Astrocyte of the cerebellum (primary cell): ENCODE results near the gene KCNV2.

Experiments used
- DNase-seq: peaks from one replicate; pipeline ENCODE4 v3.0.0-alpha.2; 2011; ENCODE audit warnings: low read depth
- H3K4me3 ChIP-seq: 2 replicates; pipeline ENCODE4 v1.5.1; 2011; ENCODE audit warnings: mild to moderate bottlenecking, low read depth, low read length, moderate library complexity
- in situ Hi-C: cut with HindIII; loops from 2 replicates; pipeline ENCODE4 v1.10.0; 2017; ENCODE audit warnings: low sequenced_read_pairs
- TF ChIP-seq, protein P1 (sequence below): IDR thresholded peaks from 2 replicates; pipeline ENCODE4 v1.5.1; 2012; ENCODE audit warnings: low read length, low read depth, moderate library complexity, mild to moderate bottlenecking; ENCODE audit errors: missing control alignments

Gene KCNV2

DNA sequence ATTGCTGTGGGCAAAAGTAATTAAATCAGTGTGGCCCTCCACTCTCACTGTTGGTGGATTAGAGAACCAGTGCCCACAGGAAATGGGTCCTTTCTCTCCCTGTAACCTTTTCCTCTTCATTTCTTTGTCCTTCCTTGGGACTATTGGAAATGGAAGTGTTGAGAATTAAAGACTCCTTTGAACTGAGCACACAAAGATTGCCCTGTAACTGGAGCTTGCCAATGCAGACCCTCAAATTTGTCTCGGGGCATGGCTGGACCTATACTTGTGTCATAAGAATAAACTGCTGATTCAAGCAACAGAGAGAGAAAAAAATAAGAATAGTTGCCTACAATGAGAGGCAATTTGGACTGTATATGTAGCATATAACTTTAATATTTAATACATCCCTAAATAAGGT, 13.7 kb downstream of the KCNV2 start:
- TF ChIP-seq, protein P1, sequence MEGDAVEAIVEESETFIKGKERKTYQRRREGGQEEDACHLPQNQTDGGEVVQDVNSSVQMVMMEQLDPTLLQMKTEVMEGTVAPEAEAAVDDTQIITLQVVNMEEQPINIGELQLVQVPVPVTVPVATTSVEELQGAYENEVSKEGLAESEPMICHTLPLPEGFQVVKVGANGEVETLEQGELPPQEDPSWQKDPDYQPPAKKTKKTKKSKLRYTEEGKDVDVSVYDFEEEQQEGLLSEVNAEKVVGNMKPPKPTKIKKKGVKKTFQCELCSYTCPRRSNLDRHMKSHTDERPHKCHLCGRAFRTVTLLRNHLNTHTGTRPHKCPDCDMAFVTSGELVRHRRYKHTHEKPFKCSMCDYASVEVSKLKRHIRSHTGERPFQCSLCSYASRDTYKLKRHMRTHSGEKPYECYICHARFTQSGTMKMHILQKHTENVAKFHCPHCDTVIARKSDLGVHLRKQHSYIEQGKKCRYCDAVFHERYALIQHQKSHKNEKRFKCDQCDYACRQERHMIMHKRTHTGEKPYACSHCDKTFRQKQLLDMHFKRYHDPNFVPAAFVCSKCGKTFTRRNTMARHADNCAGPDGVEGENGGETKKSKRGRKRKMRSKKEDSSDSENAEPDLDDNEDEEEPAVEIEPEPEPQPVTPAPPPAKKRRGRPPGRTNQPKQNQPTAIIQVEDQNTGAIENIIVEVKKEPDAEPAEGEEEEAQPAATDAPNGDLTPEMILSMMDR = no peak
- in situ Hi-C loops = loop anchor here (25.0 kb wide), 1 partner anchor 94 kb away; no protein-coding TSS in a partner anchor
- H3K4me3 ChIP-seq = no peak overlapping the region
- DNase-seq = no peak

DNA sequence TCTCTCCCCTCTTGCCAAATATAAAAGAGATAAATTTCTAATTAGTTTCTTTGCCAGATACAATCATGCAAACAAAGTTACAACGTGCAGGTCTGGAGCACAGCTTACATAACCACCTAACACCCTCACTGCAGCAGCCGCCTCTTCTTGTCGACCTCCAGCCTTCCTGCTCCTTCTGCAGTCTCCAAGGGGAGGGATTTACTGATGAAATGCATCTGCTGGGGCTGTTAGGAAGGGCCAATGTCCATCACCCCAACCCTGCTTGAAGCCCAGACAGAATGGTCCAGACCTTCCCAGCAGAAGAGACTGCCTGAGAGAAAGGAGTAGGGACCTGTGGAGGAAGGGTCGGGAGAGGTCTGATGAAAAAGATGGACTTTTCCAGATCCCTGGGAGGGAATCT, 15.2 kb downstream of the KCNV2 start:
- in situ Hi-C loops = loop anchor here (25.0 kb wide), 1 partner anchor 95 kb away; no protein-coding TSS in a partner anchor
- TF ChIP-seq, protein P1 = no peak
- no peak overlapping the region for H3K4me3 ChIP-seq
- DNase-seq = no peak

- H3K4me3 ChIP-seq = no peak overlapping the region
- TF ChIP-seq, protein P1 = no peak
- DNase-seq = no peak
- in situ Hi-C loops = loop anchor here (25.0 kb wide), 1 partner anchor 103 kb away; no protein-coding TSS in a partner anchor
These were observed 23.3 kb downstream of the KCNV2 start for GRCh38 chr9:2740616-2741015.

GRCh38 chr9:2741441-2742158, 24.3 kb downstream of the KCNV2 start:
- TF ChIP-seq, protein P1 = no peak
- in situ Hi-C loops = loop anchor here (25.0 kb wide), 1 partner anchor 104 kb away; no protein-coding TSS in a partner anchor
- no peak overlapping the region for H3K4me3 ChIP-seq
- no peak for DNase-seq

DNA sequence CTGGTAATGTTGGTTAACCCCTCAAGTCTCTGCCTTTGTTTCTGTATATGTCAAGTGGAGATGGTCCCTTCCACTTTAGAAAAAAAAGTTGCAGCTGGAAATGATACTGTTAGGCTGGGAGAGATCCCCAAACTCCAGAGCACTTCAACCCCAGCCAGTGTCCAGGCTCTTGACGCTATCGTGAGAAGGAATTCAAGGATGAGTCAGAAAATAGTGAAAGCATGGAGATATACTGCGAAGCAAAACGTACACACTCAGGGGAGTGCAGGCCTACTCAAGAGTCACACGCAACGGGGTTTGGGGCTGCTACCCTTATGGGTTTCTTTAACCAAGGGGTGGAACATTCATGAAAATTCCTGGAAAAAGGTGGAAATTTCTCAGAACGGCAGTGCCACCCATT, 24.9 kb downstream of the KCNV2 start:
- no peak for DNase-seq
- in situ Hi-C loops = loop anchor here (25.0 kb wide), 1 partner anchor 105 kb away; no protein-coding TSS in a partner anchor
- TF ChIP-seq, protein P1 = no peak

DNA sequence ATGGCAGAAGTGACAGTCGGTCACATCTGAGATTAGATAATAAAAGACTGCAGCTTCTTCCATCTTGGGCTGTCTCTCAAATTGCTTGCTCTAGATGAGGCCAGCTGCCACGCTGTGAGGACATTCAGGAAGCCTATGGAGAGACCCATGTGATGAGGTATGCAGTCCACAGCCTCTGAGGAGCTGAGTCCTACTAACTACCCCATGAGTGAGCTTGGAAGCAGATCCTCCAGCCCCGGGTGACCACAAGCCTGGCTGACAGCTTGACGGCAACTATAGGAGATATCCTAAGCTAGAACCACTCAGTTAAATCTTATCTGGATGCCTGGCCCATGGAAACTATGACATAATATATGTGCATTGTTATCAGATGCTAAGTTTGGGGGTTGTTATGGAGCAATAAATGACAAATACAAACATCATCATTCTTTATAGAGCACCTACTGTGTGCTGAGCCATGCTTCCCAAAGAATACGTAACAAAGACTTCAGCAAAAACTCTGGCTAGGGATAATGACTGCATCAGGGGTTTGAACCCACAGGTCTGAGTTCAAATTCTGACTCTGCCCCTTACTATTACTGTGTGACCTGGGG, 26.7 kb downstream of the KCNV2 start:
- H3K4me3 ChIP-seq = no peak overlapping the region
- TF ChIP-seq, protein P1 = no peak
- no peak for DNase-seq
- in situ Hi-C loops = loop anchor here (25.0 kb wide), 1 partner anchor 107 kb away; no protein-coding TSS in a partner anchor

More for the DNA sequence above, 24.9 kb downstream of the KCNV2 start:
- H3K4me3 ChIP-seq = no peak overlapping the region
